ENCODE results near the gene SLC7A1. TPM values are rescaled to one million over a fixed set of nuclear protein-coding genes. Genes with fewer than 3 reads are reported as not detected.

The SLC7A1 gene
- total and polyA plus RNA-seq, 2 donors (not counting 3 experiments of a cell fraction or from before 2014, with no cell fraction given): 21.0 to 79.3 TPM

DNA sequence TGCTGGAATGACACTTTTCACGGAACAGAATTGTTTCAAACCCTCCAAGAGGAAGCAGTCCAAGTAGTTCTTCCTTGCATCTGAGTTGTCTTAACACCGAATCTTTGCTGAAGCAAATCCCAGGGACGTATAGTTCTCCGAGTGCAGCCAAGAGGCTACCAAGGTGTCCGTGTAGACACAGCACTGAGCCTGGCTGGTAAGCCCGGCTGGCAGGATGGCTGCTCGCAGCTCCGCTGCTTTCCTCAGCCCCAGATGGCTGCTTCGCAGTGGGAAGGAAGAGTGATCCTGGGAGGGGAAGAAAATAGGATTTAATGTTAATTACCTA is 105.0 kb downstream of the SLC7A1 start:
- no peaks in the 10 kb centered on the region for H3K4me1 ChIP-seq (ENCODE audit: control insufficient read depth, extremely low read depth, insufficient read depth, low read length)
- FAIRE-seq (no peak), DNase-seq (ENCODE audit: low read depth, low spot score) (no peak)
- H2AFZ ChIP-seq (ENCODE audit: low read depth, low read length): no peak overlapping the region
- no peak overlapping the region for H3K4me2 ChIP-seq (ENCODE audit: insufficient read depth, low read length)
- H3K27ac ChIP-seq (ENCODE audit: insufficient read depth, low read depth, low read length): no peak overlapping the region
- H3K27me3 ChIP-seq (ENCODE audit: control insufficient read depth in 2 of 2, insufficient read depth in 2 of 2, low read length in 2 of 2): peaks cover 0 to 10% of the 10 kb centered on the region in 2 experiments
- ChIA-PET POLR2A (no interaction called here), CTCF (interaction anchor here (0.7 kb wide), 1 partner anchor 18 kb away, joined by 3 read pairs; no protein-coding TSS in a partner anchor)
- H3K9me3 ChIP-seq (replicated peaks; ENCODE audit: control insufficient read depth, insufficient read depth, low read length): no peaks in the 10 kb centered on the region
- H4K20me1 ChIP-seq (replicated peaks; ENCODE audit: control insufficient read depth, extremely low read depth, insufficient read depth, low read length): no peaks in the 10 kb centered on the region
- dilution Hi-C loops (cut with MboI; ENCODE audit: extremely low pct_ligation_motif_present, low sequenced_read_pairs) (no loop called here), intact Hi-C loops (cut with micrococcal nuclease) (no loop called here)
- no peaks in the 10 kb centered on the region for H3K79me2 ChIP-seq (ENCODE audit: control insufficient read depth, insufficient read depth, low read length)
- H3K36me3 ChIP-seq (ENCODE audit: control insufficient read depth in 2 of 2, extremely low read depth in 1 of 2, insufficient read depth in 2 of 2, low read length in 2 of 2): no peaks in the 10 kb centered on the region
- TF ChIP-seq FOS (IDR thresholded peaks at IDR 0.05; ENCODE audit: borderline replicate concordance, insufficient read depth, low read length) (no peak), MYC (IDR thresholded peaks at IDR 0.05; ENCODE audit: low read depth, low read length) (no peak), POLR2A (IDR thresholded peaks at IDR 0.05; ENCODE audit: low read depth, low read length) (no peak), JUN (IDR thresholded peaks at IDR 0.05; ENCODE audit: borderline replicate concordance, insufficient read depth, insufficient read length, low read depth) (no peak), MAX (IDR thresholded peaks at IDR 0.05; ENCODE audit: insufficient read depth, insufficient read length) (no peak), POLR2AphosphoS5 (IDR thresholded peaks at IDR 0.05; ENCODE audit: insufficient read depth, low read depth, low read length) (no peak), GATA2 (IDR thresholded peaks at IDR 0.05; ENCODE audit: insufficient read depth, insufficient read length, low read depth, low read length) (no peak), EZH2 (IDR thresholded peaks at IDR 0.05; ENCODE audit: borderline replicate concordance, low read depth, low read length, severe bottlenecking) (no peak)
- TF ChIP-seq, protein P1, sequence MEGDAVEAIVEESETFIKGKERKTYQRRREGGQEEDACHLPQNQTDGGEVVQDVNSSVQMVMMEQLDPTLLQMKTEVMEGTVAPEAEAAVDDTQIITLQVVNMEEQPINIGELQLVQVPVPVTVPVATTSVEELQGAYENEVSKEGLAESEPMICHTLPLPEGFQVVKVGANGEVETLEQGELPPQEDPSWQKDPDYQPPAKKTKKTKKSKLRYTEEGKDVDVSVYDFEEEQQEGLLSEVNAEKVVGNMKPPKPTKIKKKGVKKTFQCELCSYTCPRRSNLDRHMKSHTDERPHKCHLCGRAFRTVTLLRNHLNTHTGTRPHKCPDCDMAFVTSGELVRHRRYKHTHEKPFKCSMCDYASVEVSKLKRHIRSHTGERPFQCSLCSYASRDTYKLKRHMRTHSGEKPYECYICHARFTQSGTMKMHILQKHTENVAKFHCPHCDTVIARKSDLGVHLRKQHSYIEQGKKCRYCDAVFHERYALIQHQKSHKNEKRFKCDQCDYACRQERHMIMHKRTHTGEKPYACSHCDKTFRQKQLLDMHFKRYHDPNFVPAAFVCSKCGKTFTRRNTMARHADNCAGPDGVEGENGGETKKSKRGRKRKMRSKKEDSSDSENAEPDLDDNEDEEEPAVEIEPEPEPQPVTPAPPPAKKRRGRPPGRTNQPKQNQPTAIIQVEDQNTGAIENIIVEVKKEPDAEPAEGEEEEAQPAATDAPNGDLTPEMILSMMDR (IDR thresholded peaks at IDR 0.05; ENCODE audit: extremely low read depth in 1 of 2, insufficient read depth in 1 of 2, low read depth in 1 of 2, low read length in 2 of 2): no peak
- no TSS peak for BruUV-seq (replicated peaks)
- H3K9me1 ChIP-seq (replicated peaks; ENCODE audit: control insufficient read depth, extremely low read depth, insufficient read depth, low read length): no peaks in the 10 kb centered on the region
- H3K9ac ChIP-seq (replicated peaks; ENCODE audit: extremely low read depth, insufficient read depth, low read length): no peak overlapping the region
- no peak overlapping the region for H3K4me3 ChIP-seq (replicated peaks in 1 of 3; ENCODE audit: insufficient read depth in 1 of 3, low read depth in 1 of 3, low read length in 3 of 3)

Data from endothelial cell of umbilical vein (primary cell).